GM12873 (cell line): Measurements from ENCODE around the gene RFPL4AL1.
"Not testable (repeated sequence)": the region's sequence is repeated elsewhere in the genome, so short reads cannot be mapped to it uniquely, and the experiment has no call there.

Experiments
- TF ChIP-seq, protein P1 (sequence below): IDR thresholded peaks from 2 replicates; pipeline ENCODE4 v1.5.1; 2012; ENCODE audit warnings: low read depth, mild to moderate bottlenecking, moderate library complexity, low read length, control low read depth; ENCODE audit not compliant: insufficient read depth; ENCODE audit errors: missing control alignments

Gene RFPL4AL1

DNA sequence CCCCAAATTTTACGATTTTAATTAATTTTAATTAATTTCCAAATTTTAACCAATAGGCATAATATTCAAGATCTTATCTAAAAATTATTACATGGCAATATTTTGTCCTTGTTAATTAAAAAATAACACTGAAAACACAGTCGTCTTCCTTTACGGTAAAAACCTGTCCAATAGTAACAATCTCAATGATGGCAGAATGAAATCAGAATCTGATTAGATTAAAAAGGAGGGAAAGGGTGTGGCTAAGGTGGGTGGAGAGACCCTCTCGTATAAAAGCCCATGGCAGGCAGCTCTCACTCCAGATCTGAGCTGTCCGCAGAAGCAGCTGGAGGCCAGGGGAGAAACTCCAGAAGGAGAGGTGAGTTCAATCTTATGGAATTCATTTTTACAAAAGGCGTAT is at the start of gene RFPL4AL1:
Gene RFPL4AL1 (plus strand): TSS at position 301 of the 400 bp plus-strand sequence. CDS start 2,687 bp downstream, outside the sequence.
- TF ChIP-seq, protein P1, sequence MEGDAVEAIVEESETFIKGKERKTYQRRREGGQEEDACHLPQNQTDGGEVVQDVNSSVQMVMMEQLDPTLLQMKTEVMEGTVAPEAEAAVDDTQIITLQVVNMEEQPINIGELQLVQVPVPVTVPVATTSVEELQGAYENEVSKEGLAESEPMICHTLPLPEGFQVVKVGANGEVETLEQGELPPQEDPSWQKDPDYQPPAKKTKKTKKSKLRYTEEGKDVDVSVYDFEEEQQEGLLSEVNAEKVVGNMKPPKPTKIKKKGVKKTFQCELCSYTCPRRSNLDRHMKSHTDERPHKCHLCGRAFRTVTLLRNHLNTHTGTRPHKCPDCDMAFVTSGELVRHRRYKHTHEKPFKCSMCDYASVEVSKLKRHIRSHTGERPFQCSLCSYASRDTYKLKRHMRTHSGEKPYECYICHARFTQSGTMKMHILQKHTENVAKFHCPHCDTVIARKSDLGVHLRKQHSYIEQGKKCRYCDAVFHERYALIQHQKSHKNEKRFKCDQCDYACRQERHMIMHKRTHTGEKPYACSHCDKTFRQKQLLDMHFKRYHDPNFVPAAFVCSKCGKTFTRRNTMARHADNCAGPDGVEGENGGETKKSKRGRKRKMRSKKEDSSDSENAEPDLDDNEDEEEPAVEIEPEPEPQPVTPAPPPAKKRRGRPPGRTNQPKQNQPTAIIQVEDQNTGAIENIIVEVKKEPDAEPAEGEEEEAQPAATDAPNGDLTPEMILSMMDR = not testable (repeated sequence)

DNA sequence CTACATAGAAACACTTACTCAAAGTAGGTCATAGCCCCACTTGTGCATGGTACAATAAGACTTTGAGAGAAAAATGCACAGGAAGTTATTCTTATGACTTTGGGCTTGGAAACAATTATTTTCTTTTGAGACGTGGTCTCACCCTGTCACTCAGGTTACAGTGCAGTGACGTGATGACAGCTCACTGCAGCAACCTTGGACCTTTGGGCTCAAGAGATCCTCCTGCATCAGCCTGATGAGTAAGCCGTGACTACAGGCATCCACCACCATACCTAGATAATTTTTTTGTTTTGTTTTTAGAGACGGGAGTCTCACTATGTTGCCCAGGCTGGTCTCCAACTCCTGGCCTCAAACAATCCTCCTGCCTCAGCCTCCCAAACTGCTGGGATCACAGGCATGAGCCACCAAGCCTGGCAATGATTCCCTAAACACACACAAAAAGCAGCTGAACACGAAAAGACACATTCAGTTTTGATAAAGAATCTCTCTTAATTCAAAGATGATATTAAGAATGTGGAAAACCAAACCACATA is 48.6 kb upstream of the RFPL4AL1 start:
- TF ChIP-seq, protein P1 = no peak

DNA sequence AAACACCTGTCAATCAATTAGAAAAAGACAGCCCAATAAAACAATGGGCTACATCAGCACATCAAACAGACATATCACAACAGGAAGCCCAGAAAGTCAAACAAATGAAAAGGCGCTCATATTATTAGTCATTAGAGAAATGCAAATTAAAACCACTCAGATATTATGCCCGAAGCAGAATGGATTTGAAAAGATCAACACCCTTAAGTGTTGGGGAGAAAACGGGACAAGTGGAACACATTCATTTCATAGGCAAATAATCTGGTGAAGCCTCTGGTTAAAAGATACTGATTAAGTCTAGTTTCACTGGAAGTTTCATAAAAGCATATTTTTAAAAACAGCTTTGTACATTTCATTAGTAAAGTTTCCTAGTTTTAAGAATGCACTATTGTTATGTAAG is 48.1 kb upstream of the RFPL4AL1 start:
- TF ChIP-seq, protein P1 = no peak

DNA sequence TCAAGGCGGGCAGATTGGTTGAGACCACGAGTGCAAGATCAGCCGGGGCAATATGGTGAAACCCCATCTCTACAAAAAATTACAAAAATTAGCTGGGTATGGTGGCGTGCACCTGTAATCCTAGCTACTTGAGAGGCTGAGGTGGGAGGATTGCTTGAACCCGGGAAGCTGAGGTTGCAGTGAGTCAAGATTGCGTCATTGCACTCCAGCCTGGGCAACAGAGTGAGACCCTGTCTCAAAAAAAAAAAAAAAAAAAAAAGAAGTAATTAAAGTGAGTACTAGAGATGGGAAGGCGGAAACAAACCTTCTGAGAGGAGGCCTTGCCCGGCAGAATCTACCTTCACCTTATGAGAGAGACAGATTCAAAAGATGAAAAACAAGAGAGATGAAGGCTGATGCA is 45.4 kb upstream of the RFPL4AL1 start:
- TF ChIP-seq, protein P1 = no peak

DNA sequence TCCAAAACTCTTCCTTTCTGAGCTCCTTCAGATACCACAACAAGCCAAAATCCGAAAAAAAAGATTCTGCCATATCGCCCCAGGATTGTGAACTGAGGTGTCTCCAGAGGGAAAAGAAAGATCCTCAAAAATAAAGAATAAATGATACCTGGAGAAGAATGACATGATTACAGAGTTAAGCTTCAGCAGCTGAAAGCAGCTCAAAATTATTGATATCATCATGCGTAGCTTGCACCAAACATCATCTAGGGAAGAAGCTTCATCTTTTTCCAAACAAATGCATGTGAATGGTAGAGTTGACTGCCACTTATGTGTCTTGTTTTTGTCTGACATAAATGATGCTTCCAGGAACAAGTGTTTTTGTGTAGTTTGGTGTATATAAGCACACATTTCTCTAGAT is 30.6 kb upstream of the RFPL4AL1 start, which contains the start of gene NLRP9:
Gene NLRP9 (minus strand): TSS at position 101 of the 400 bp plus-strand sequence. CDS start 28 bp downstream, at position 73.
- TF ChIP-seq, protein P1 = no peak

DNA sequence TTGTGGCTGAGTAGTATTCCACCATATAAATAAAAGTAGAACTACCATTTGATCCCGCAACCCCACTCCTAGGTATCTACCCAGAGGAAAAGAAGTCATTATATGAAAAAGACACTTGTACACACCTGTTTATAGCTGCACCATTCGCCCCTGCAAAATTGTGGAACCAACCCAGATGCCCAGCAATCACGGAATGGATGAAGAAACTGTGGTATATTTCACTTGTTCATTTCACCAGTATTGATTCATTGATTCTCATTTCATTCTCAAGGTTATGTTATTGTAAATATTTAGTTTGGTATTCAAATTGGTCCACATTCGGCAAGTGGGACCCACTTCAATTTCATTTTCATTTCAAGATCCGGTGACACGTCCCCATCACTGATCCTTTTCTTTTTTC is 18.2 kb upstream of the RFPL4AL1 start:
- TF ChIP-seq, protein P1 = no peak

DNA sequence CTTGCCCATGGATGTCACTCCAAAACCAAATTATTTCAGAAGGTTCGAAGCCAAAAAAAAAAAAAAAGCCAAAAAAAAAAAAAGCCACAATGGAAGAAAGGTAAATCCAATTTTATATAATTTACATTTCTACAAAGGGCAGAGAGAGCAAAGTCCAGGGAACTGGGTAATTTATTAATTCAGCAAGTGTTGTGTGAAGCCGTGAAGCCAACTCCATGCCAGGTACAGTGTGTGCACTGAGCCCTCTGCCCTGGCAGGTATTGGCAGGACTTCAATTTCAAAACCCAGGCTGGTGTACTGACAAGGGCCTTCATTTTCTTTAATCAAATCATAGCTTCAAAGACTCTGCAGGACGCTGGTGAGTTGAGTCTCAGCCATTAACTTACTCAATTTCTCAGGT is 15.5 kb upstream of the RFPL4AL1 start:
- TF ChIP-seq, protein P1 = no peak

DNA sequence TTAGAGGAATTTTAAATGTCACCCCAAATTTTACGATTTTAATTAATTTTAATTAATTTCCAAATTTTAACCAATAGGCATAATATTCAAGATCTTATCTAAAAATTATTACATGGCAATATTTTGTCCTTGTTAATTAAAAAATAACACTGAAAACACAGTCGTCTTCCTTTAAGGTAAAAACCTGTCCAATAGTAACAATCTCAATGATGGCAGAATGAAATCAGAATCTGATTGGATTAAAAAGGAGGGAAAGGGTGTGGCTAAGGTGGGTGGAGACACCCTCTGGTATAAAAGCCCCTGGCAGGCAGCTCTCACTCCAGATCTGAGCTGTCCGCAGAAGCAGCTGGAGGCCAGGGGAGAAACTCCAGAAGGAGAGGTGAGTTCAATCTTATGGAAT is 10.1 kb upstream of the RFPL4AL1 start, which contains the start of gene RFPL4A:
Gene RFPL4A (plus strand): TSS at position 301 of the 400 bp plus-strand sequence. CDS start 2,704 bp downstream, outside the sequence.
- TF ChIP-seq, protein P1 = not testable (repeated sequence)
